ENCODE measurements around the gene TMEM248. TPM values are rescaled to one million over a fixed set of nuclear protein-coding genes. Genes with fewer than 3 reads are reported as not detected.
"Not testable (repeated sequence)": the region's sequence is repeated elsewhere in the genome, so short reads cannot be mapped to it uniquely, and the experiment has no call there.

TMEM248 gene
- total RNA-seq, 1 experiment from 2014 or later, result 60.4 TPM

GRCh38 chr7:66996444-66997191, 75.6 kb downstream of the TMEM248 start, which contains the start of gene TYW1:
TYW1 (plus strand) TSS chr7:66996833; CDS start chr7:66996979, 146 bp downstream.
- POLR2A ChIA-PET, result interaction anchor here (0.5 to 1.0 kb wide), 3 partner anchors 28 to 503 kb away, joined by 3 to 5 read pairs (median 4); no protein-coding TSS in a partner anchor
- not testable (repeated sequence) for H3K4me1 Mint-ChIP-seq; H3K27me3 Mint-ChIP-seq (ENCODE audit: low read depth); H3K9me3 Mint-ChIP-seq
- H3K4me3 Mint-ChIP-seq, result peak within 1 kb of the TSS; percentile 100
- CTCF ChIA-PET, result interaction anchor here (1.1 to 1.3 kb wide), 2 partner anchors 150 to 306 kb away, joined by 3 read pairs; no protein-coding TSS in a partner anchor
- peak; percentile 97 for ATAC-seq
- DNase-seq (ENCODE audit: low spot score), result peak; percentile 99
- TF ChIP-seq FOXK1 (CRISPR knock-in tag; IDR thresholded peaks at IDR 0.05), result peak; percentile 71; the same call in 1 of the 2 replicates
- peak; percentile 47; the same call in 1 of the 2 replicates for TF ChIP-seq ARID4B (CRISPR knock-in tag; IDR thresholded peaks at IDR 0.05; ENCODE audit: borderline replicate concordance)
- 0 out of 2 replicates have a peak, but pooled peaks have one; percentile 31 for TF ChIP-seq MYBL2 (CRISPR knock-in tag; IDR thresholded peaks at IDR 0.05)
- peak; percentile 55; the same call in 1 of the 2 replicates for TF ChIP-seq FOXP1 (CRISPR knock-in tag; IDR thresholded peaks at IDR 0.05; ENCODE audit: borderline replicate concordance)
- peak; percentile 78 for TF ChIP-seq TEAD1 (CRISPR knock-in tag; IDR thresholded peaks at IDR 0.05)
- peak; percentile 72 for TF ChIP-seq NFYB (CRISPR knock-in tag; conservative IDR thresholded peaks at IDR 0.05; ENCODE audit: low read depth)
- TF ChIP-seq MAX (CRISPR knock-in tag; IDR thresholded peaks at IDR 0.05), result peak; percentile 69
- 0 out of 2 replicates have a peak, but pooled peaks have one; percentile 34 for TF ChIP-seq E2F5 (CRISPR knock-in tag; IDR thresholded peaks at IDR 0.05)
- peak; percentile 84 for TF ChIP-seq SP1 (CRISPR knock-in tag; conservative IDR thresholded peaks at IDR 0.05)
- H3K36me3 Mint-ChIP-seq, result peaks cover 16% of the 10 kb centered on the region
- peak within 1 kb of the TSS; percentile 99 for H3K27ac Mint-ChIP-seq

GRCh38 chr7:67000601-67001258, 79.7 kb downstream of the TMEM248 start:
- DNase-seq (ENCODE audit: low spot score); H3K4me1 Mint-ChIP-seq; CTCF ChIA-PET; H3K9me3 Mint-ChIP-seq; H3K27me3 Mint-ChIP-seq (ENCODE audit: low read depth); ATAC-seq; H3K4me3 Mint-ChIP-seq; POLR2A ChIA-PET: not testable (repeated sequence)
- peak overlapping the region; percentile 84; the same call in 1 of the 2 replicates for H3K27ac Mint-ChIP-seq
- H3K36me3 Mint-ChIP-seq, result peaks cover 11% of the 10 kb centered on the region
- TF ChIP-seq CTCF (IDR thresholded peaks at IDR 0.05), result peak; percentile 23; the same call in 1 of the 2 replicates

- H3K4me1 Mint-ChIP-seq; H3K9me3 Mint-ChIP-seq; DNase-seq (ENCODE audit: low spot score); CTCF ChIA-PET; H3K4me3 Mint-ChIP-seq; POLR2A ChIA-PET; H3K27me3 Mint-ChIP-seq (ENCODE audit: low read depth): not testable (repeated sequence)
- Mint-ChIP-seq H3K27ac (peak overlapping the region; percentile 65), H3K36me3 (peaks cover 39% of the 10 kb centered on the region)
- peak; percentile 69 for ATAC-seq
Measured at GRCh38 chr7:67004145-67004544, 83.1 kb downstream of the TMEM248 start.
